Measurements from ENCODE around the gene FAM177A1. TPM values are rescaled to one million over a fixed set of nuclear protein-coding genes. Genes with fewer than 3 reads are reported as not detected.

FAM177A1 gene
- total and polyA plus RNA-seq, 2 of the 13 experiments (the other 11 are each of a cell fraction or from before 2014, with no cell fraction given), result 72.9 to 119 TPM

DNA sequence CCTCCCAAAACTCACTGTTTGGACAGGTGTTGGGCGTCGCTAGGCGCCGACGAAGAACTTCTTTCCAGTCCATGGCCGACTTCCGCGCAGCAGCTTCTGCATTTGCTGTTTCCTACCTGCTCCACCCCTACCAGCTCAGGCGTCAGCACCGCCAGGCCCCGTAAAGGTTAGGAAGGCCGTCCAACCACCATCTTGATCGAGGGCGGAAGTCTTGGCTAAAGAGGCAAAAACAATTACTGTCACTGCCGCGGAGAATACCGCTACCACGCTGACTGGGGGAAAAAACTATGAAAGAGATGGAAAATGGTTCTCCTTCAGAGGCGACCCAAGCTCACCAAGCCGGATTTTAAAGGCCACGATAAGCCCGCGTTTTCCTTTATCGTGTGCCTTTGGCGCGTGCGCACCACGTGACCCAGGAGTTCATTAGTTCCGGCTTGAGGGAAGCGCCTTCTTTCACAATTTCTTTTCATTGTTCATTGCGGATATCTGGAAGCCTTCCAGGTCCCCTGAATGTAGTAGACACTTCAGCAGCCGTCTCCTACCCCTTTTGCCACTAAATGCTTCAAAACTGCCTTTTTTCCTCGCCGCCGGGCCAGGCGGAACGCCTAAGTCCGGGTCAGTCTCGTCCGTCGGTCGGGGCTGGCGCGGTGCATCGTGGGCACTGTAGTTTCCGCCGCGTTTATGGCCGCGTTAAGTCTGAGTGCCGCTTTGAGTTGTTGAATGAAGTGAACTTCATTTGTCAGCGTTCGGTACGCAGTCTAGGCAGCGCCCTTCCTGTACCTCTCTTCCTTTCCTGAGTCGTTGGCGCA, 76.0 kb downstream of the FAM177A1 start, which contains the start of the genes PPP2R3C and PRORP (continued):
- TF ChIP-seq FIP1L1 (IDR thresholded peaks at IDR 0.05; ENCODE audit: borderline replicate concordance, insufficient read depth, low read depth, low read length) (peak; percentile 90), KLF12 (CRISPR knock-in tag; IDR thresholded peaks at IDR 0.05; ENCODE audit: borderline replicate concordance) (peak; percentile 99), CC2D1A (CRISPR knock-in tag; IDR thresholded peaks at IDR 0.05) (peak; percentile 84), SP2 (CRISPR knock-in tag; IDR thresholded peaks at IDR 0.05) (peak; percentile 67), ZNF230 (CRISPR knock-in tag; IDR thresholded peaks at IDR 0.05) (peak; percentile 97), ZNF496 (CRISPR knock-in tag; IDR thresholded peaks at IDR 0.05; ENCODE audit: insufficient replicate concordance) (no peak), ZNF839 (CRISPR knock-in tag; IDR thresholded peaks at IDR 0.05; ENCODE audit: borderline replicate concordance) (peak; percentile 96), ZNF160 (CRISPR knock-in tag; IDR thresholded peaks at IDR 0.05) (peak; percentile 57), HES4 (CRISPR knock-in tag; IDR thresholded peaks at IDR 0.05; ENCODE audit: borderline replicate concordance) (peak; percentile 69), ZNF589 (CRISPR knock-in tag; conservative IDR thresholded peaks at IDR 0.05) (peak; percentile 98), ISL2 (CRISPR knock-in tag; IDR thresholded peaks at IDR 0.05) (peak; percentile 68), RBM39 (IDR thresholded peaks at IDR 0.05; ENCODE audit: low read depth, low read length, poor library complexity, severe bottlenecking) (peak; percentile 94), TRIM24 (CRISPR knock-in tag; IDR thresholded peaks at IDR 0.05) (no peak), ZNF34 (CRISPR knock-in tag; IDR thresholded peaks at IDR 0.05; ENCODE audit: borderline replicate concordance) (peak; percentile 98), SRSF1 (optimal IDR thresholded peaks at IDR 0.05; ENCODE audit: low read depth, low read length) (peak; percentile 79), SAP130 (CRISPR knock-in tag; IDR thresholded peaks at IDR 0.05; ENCODE audit: low read depth) (peak; percentile 93), CEBPB (IDR thresholded peaks at IDR 0.05; ENCODE audit: borderline replicate concordance, low read depth, low read length) (peak; percentile 69; the same call in 1 of the 2 replicates), PHF5A (CRISPR knock-in tag; IDR thresholded peaks at IDR 0.05; ENCODE audit: low read depth, unreplicated experiment) (peak; percentile 40), RBFOX2 (IDR thresholded peaks at IDR 0.05; ENCODE audit: low read depth, low read length) (peak; percentile 86), STAT5B (CRISPR knock-in tag; IDR thresholded peaks at IDR 0.05) (peak; percentile 17; the same call in 1 of the 2 replicates)
- TF ChIP-seq, protein P1, sequence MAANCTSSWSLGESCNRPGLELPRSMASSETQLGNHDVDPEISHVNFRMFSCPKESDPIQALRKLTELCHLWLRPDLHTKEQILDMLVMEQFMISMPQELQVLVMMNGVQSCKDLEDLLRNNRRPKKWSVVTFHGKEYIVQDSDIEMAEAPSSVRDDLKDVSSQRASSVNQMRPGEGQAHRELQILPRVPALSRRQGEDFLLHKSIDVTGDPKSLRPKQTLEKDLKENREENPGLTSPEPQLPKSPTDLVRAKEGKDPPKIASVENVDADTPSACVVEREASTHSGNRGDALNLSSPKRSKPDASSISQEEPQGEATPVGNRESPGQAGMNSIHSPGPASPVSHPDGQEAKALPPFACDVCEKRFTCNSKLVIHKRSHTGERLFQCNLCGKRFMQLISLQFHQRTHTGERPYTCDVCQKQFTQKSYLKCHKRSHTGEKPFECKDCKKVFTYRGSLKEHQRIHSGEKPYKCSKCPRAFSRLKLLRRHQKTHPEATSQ (CRISPR knock-in tag; IDR thresholded peaks at IDR 0.05; ENCODE audit: borderline replicate concordance), result peak; percentile 89
- TF ChIP-seq, protein P2, sequence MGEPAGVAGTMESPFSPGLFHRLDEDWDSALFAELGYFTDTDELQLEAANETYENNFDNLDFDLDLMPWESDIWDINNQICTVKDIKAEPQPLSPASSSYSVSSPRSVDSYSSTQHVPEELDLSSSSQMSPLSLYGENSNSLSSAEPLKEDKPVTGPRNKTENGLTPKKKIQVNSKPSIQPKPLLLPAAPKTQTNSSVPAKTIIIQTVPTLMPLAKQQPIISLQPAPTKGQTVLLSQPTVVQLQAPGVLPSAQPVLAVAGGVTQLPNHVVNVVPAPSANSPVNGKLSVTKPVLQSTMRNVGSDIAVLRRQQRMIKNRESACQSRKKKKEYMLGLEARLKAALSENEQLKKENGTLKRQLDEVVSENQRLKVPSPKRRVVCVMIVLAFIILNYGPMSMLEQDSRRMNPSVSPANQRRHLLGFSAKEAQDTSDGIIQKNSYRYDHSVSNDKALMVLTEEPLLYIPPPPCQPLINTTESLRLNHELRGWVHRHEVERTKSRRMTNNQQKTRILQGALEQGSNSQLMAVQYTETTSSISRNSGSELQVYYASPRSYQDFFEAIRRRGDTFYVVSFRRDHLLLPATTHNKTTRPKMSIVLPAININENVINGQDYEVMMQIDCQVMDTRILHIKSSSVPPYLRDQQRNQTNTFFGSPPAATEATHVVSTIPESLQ (CRISPR knock-in tag; conservative IDR thresholded peaks at IDR 0.05), result no peak; the same call in 1 of the 2 replicates
- TF ChIP-seq, protein P3, sequence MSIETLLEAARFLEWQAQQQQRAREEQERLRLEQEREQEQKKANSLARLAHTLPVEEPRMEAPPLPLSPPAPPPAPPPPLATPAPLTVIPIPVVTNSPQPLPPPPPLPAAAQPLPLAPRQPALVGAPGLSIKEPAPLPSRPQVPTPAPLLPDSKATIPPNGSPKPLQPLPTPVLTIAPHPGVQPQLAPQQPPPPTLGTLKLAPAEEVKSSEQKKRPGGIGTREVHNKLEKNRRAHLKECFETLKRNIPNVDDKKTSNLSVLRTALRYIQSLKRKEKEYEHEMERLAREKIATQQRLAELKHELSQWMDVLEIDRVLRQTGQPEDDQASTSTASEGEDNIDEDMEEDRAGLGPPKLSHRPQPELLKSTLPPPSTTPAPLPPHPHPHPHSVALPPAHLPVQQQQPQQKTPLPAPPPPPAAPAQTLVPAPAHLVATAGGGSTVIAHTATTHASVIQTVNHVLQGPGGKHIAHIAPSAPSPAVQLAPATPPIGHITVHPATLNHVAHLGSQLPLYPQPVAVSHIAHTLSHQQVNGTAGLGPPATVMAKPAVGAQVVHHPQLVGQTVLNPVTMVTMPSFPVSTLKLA (IDR thresholded peaks at IDR 0.05), result peak; percentile 94
- TF ChIP-seq, protein P4, sequence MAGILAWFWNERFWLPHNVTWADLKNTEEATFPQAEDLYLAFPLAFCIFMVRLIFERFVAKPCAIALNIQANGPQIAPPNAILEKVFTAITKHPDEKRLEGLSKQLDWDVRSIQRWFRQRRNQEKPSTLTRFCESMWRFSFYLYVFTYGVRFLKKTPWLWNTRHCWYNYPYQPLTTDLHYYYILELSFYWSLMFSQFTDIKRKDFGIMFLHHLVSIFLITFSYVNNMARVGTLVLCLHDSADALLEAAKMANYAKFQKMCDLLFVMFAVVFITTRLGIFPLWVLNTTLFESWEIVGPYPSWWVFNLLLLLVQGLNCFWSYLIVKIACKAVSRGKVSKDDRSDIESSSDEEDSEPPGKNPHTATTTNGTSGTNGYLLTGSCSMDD (CRISPR knock-in tag; IDR thresholded peaks at IDR 0.05), result peak; percentile 97
